Liver (tissue), 9 donors: ENCODE data around the gene ARMC2. TPM values are rescaled to one million over a fixed set of nuclear protein-coding genes. Genes with fewer than 3 reads are reported as not detected.

ENCODE experiments used
- DNase-seq: peaks from one replicate; pipeline ENCODE4 v3.0.0-alpha.2; 2017; ENCODE audit warnings: low spot score
- H3K27ac ChIP-seq, 2 donors: one replicate each; pipeline ENCODE4 v1.7.0; 2013; ENCODE audit warnings: inconsistent platforms in 2 of 2, low read length in 2 of 2, control low read depth in 1 of 2, low read depth in 1 of 2, mild to moderate bottlenecking in 1 of 2
- H3K27me3 ChIP-seq, 4 donors: one replicate each; pipeline versions ENCODE4 v1.6.1 to v1.7.0; 2013; ENCODE audit warnings: low read length in 3 of 4, inconsistent platforms in 1 of 4, mild to moderate bottlenecking in 1 of 4, moderate library complexity in 1 of 4; ENCODE audit not compliant: control insufficient read depth in 4 of 4, insufficient read depth in 4 of 4
- H3K36me3 ChIP-seq, 4 donors: one replicate each; pipeline versions ENCODE4 v1.6.1 to v1.7.0; 2013; ENCODE audit warnings: low read length in 3 of 4, mild to moderate bottlenecking in 3 of 4, low read depth in 1 of 4, moderate library complexity in 1 of 4; ENCODE audit not compliant: control insufficient read depth in 4 of 4, insufficient read depth in 3 of 4
- H3K4me1 ChIP-seq, 4 donors: one replicate each; pipeline versions ENCODE4 v1.6.1 to v1.7.0; 2013; ENCODE audit warnings: low read length in 3 of 4, mild to moderate bottlenecking in 3 of 4, moderate library complexity in 1 of 4; ENCODE audit not compliant: control insufficient read depth in 4 of 4, insufficient read depth in 4 of 4
- H3K4me3 ChIP-seq, 3 donors: one replicate each; pipeline versions ENCODE4 v1.6.1 to v1.7.0; 2013; ENCODE audit warnings: low read length in 3 of 3, control low read depth in 1 of 3, low read depth in 1 of 3, mild to moderate bottlenecking in 1 of 3
- H3K9ac ChIP-seq, 2 donors: one replicate each; pipeline ENCODE4 v1.7.0; 2013; ENCODE audit warnings: low read length in 2 of 2, mild to moderate bottlenecking in 2 of 2, moderate library complexity in 2 of 2, control low read depth in 1 of 2, low read depth in 1 of 2
- H3K9me3 ChIP-seq, 4 donors: one replicate each; pipeline versions ENCODE4 v1.6.1 to v1.7.0; 2013; ENCODE audit warnings: low read length in 3 of 4; ENCODE audit not compliant: control insufficient read depth in 4 of 4
- ATF3 ChIP-seq: IDR thresholded peaks from 2 replicates; pipeline ENCODE4 v1.6.1; 2016; ENCODE audit warnings: antibody characterized with exemption
- CTCF ChIP-seq: fragments of 150-350 bp; IDR thresholded peaks from 2 replicates; pipeline ENCODE4 v1.5.1; 2017; ENCODE audit warnings: improper control_type of control experiment, low read depth, low read length; ENCODE audit not compliant: missing input control
- EGR1 ChIP-seq, 2 donors: IDR thresholded peaks; 2 replicates each; pipeline ENCODE4 v1.6.1; 2016 to 2018; ENCODE audit warnings: antibody characterized with exemption in 2 of 2, low read depth in 2 of 2
- FOXA1 ChIP-seq: IDR thresholded peaks from 2 replicates; pipeline ENCODE4 v1.6.1; 2016; ENCODE audit warnings: antibody characterized with exemption
- FOXA2 ChIP-seq: IDR thresholded peaks from 2 replicates; pipeline ENCODE4 v1.6.1; 2016; ENCODE audit warnings: antibody characterized with exemption
- GABPA ChIP-seq, 2 donors: IDR thresholded peaks in 1 of 2; conservative IDR thresholded peaks in 1 of 2; 2 replicates each; pipeline ENCODE4 v1.6.1; 2016; ENCODE audit warnings: antibody characterized with exemption in 2 of 2, mild to moderate bottlenecking in 1 of 2, moderate library complexity in 1 of 2
- HNF4A ChIP-seq, 2 donors: conservative IDR thresholded peaks; 2 replicates each; pipeline ENCODE4 v1.6.1; 2016; ENCODE audit warnings: antibody characterized with exemption in 2 of 2, mild to moderate bottlenecking in 2 of 2
- HNF4G ChIP-seq: IDR thresholded peaks from 2 replicates; pipeline ENCODE4 v1.6.1; 2016; ENCODE audit warnings: antibody characterized with exemption
- JUND ChIP-seq, 2 donors: IDR thresholded peaks; 2 replicates each; pipeline ENCODE4 v1.6.1; 2016; ENCODE audit warnings: antibody characterized with exemption in 2 of 2
- MAX ChIP-seq: IDR thresholded peaks from 2 replicates; pipeline ENCODE4 v1.6.1; 2016; ENCODE audit warnings: antibody characterized with exemption
- NR2F2 ChIP-seq: IDR thresholded peaks from 2 replicates; pipeline ENCODE4 v1.6.1; 2016; ENCODE audit warnings: antibody characterized with exemption
- RAD21 ChIP-seq, 2 donors: IDR thresholded peaks; 2 replicates each; pipeline ENCODE4 v1.6.1; 2016; ENCODE audit warnings: antibody characterized with exemption in 2 of 2, mild to moderate bottlenecking in 2 of 2
- RXRA ChIP-seq, 2 donors: IDR thresholded peaks; 2 replicates each; pipeline ENCODE4 v1.6.1; 2017 to 2018; ENCODE audit warnings: antibody characterized with exemption in 2 of 2, mild to moderate bottlenecking in 1 of 2
- SP1 ChIP-seq: IDR thresholded peaks from 2 replicates; pipeline ENCODE4 v1.6.1; 2018; ENCODE audit warnings: antibody characterized with exemption, mild to moderate bottlenecking
- TAF1 ChIP-seq: conservative IDR thresholded peaks from 2 replicates; pipeline ENCODE4 v1.6.1; 2016; ENCODE audit warnings: antibody characterized with exemption, mild to moderate bottlenecking
- YY1 ChIP-seq: IDR thresholded peaks from 2 replicates; pipeline ENCODE4 v1.6.1; 2016; ENCODE audit warnings: antibody characterized with exemption, mild to moderate bottlenecking
- WGBS: extraction: QIAGEN DNeasy Blood & Tissue Kit; methylation state at CpG from one replicate; pipeline ENCODE4 v1.1.7; 2013; 5-methylcytosine and 5-hydroxymethylcytosine counted together
- polyA plus RNA-seq, 2 donors: library from polyadenylated mRNA; stranded (reverse) in 1 of 2; unstranded in 1 of 2; fragments of 200-250 nt in 1 of 2; fragments of >200 nt in 1 of 2; fragmentation: Nextera tagmentation in 1 of 2; extraction: Ambion mirVana in 1 of 2; gene quantifications; one replicate each; pipeline versions ENCODE4 v1.2.1 to v1.2.3, GENCODE V29; 2013 to 2015
- total RNA-seq, 2 donors: library from RNA; depleted of rRNA; stranded (reverse); fragments of >200 nt; gene quantifications; one replicate each; pipeline ENCODE4 v1.2.3, GENCODE V29; 2014
- TF ChIP-seq, protein P1 (sequence below): IDR thresholded peaks from 2 replicates; pipeline ENCODE4 v1.6.1; 2016; ENCODE audit warnings: antibody characterized with exemption
- donor health status: healthy.
- donor health status: healthy.
- donor health status: healthy.
- donor health status: healthy.
- donor health status: healthy.

ARMC2 gene
- total and polyA plus RNA-seq, 4 donors = 0.24 to 1.5 (median 0.73) TPM

GRCh38 chr6:108806665-108807064 lies 41.6 kb upstream of the ARMC2 start:
- H3K36me3 ChIP-seq = no peaks in the 10 kb centered on the region
- H3K4me3 ChIP-seq = no peak overlapping the region
- H3K4me1 ChIP-seq = no peaks in the 10 kb centered on the region
- H3K9me3 ChIP-seq = no peaks in the 10 kb centered on the region
- 97% methylated on average over 4 of the region's 4 CpGs for WGBS
- TF ChIP-seq TAF1 (no peak), HNF4A (conservative IDR thresholded peaks at IDR 0.05) (no peak), MAX (no peak), ATF3 (no peak), EGR1 (IDR thresholded peaks at IDR 0.05; ENCODE audit: low read depth in 2 of 2) (no peak), RAD21 (IDR thresholded peaks at IDR 0.05) (no peak), NR2F2 (no peak), JUND (IDR thresholded peaks at IDR 0.05) (no peak), SP1 (no peak), FOXA1 (no peak)
- TF ChIP-seq, protein P1, sequence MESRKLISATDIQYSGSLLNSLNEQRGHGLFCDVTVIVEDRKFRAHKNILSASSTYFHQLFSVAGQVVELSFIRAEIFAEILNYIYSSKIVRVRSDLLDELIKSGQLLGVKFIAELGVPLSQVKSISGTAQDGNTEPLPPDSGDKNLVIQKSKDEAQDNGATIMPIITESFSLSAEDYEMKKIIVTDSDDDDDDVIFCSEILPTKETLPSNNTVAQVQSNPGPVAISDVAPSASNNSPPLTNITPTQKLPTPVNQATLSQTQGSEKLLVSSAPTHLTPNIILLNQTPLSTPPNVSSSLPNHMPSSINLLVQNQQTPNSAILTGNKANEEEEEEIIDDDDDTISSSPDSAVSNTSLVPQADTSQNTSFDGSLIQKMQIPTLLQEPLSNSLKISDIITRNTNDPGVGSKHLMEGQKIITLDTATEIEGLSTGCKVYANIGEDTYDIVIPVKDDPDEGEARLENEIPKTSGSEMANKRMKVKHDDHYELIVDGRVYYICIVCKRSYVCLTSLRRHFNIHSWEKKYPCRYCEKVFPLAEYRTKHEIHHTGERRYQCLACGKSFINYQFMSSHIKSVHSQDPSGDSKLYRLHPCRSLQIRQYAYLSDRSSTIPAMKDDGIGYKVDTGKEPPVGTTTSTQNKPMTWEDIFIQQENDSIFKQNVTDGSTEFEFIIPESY = no peak
- H3K9ac ChIP-seq = no peak overlapping the region
- no peak overlapping the region for H3K27ac ChIP-seq
- no peak for DNase-seq
- H3K27me3 ChIP-seq = no peaks in the 10 kb centered on the region

DNA sequence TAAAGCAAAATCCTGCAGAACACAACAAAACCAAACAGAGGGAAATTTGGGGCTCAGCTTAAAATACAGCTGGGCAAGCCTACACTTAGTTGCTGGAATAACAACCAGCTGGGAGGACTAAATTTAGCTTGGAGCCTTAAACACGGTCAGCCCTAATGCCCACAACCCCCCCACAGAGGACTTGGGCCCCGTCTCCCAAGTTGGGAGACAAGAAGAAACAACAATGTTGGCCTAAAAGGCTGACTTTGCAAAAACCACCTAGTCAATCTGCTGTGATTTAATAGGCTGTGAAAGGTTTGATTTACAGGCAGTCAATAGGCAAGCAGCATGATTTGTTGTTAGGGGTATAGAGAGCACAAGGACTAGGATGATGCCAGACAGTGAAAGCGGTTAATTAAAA lies 40.3 kb upstream of the ARMC2 start:
- no peaks in the 10 kb centered on the region for H3K27me3 ChIP-seq
- no peaks in the 10 kb centered on the region for H3K4me1 ChIP-seq
- WGBS = 90% methylated on average over 3 of the region's 3 CpGs
- no peak overlapping the region for H3K4me3 ChIP-seq
- no peak for DNase-seq
- H3K27ac ChIP-seq = no peak overlapping the region
- TF ChIP-seq MAX (no peak), TAF1 (no peak), FOXA1 (no peak), HNF4A (conservative IDR thresholded peaks at IDR 0.05) (no peak), SP1 (no peak), YY1 (no peak), EGR1 (IDR thresholded peaks at IDR 0.05; ENCODE audit: low read depth in 2 of 2) (no peak), GABPA (IDR thresholded peaks at IDR 0.05 in 1 of 2, conservative IDR thresholded peaks at IDR 0.05 in 1 of 2) (no peak), NR2F2 (no peak), HNF4G (no peak), RXRA (IDR thresholded peaks at IDR 0.05) (no peak), FOXA2 (no peak), CTCF (no peak), ATF3 (no peak), RAD21 (IDR thresholded peaks at IDR 0.05) (no peak)
- TF ChIP-seq, protein P1 = no peak
- H3K36me3 ChIP-seq = no peaks in the 10 kb centered on the region
- H3K9me3 ChIP-seq = no peaks in the 10 kb centered on the region
- no peak overlapping the region for H3K9ac ChIP-seq
